Omental fat pad (tissue), 4 donors: Measurements from ENCODE around the gene ADGRL3. TPM values are rescaled to one million over a fixed set of nuclear protein-coding genes. Genes with fewer than 3 reads are reported as not detected.

Source experiments
- ATAC-seq: fragments of 150-250 bp; one replicate; pipeline ENCODE4 v1.9.1; 2016; ENCODE audit warnings: mild to moderate bottlenecking, moderate library complexity; ENCODE audit not compliant: low FRiP score
- DNase-seq: peaks from one replicate; pipeline ENCODE4 v3.0.0-alpha.2; 2019; ENCODE audit warnings: low spot score
- total RNA-seq, 4 donors: library from RNA; depleted of rRNA; stranded (reverse); fragments of >200 nt; gene quantifications; one replicate each; pipeline ENCODE4 v1.1.0, GENCODE V29; 2016
- TF ChIP-seq, protein P1 (sequence below), 3 donors: fragments of 450-650 bp; IDR thresholded peaks; one replicate each; pipeline ENCODE4 v1.5.1; 2016 to 2017; ENCODE audit warnings: antibody characterized with exemption in 3 of 3, mild to moderate bottlenecking in 3 of 3, moderate library complexity in 2 of 3

Gene ADGRL3
- total RNA-seq, 4 donors from 2014 or later = 2.5 to 16.4 (median 4.6) TPM

DNA sequence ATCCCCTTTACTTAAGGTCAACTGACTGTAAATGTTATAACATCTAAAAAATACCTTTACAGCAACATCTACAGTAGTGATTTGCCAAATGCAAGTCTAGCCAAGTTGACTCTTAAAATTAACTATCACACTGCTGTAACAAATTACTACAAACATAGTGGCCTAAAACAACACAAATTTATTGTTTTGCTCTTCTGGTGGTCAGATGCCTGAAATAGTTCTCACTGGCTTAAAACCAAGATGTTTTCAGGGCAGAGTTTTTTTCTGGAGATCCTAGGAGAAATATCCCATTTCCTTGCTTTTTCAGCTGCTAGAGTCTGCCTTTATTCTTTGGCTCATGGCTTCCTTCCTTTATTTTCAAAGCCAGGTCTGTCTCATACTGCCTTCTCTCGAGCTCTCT is 120.5 kb downstream of the ADGRL3 start:
- ATAC-seq (no peak), DNase-seq (no peak)
- TF ChIP-seq, protein P1, sequence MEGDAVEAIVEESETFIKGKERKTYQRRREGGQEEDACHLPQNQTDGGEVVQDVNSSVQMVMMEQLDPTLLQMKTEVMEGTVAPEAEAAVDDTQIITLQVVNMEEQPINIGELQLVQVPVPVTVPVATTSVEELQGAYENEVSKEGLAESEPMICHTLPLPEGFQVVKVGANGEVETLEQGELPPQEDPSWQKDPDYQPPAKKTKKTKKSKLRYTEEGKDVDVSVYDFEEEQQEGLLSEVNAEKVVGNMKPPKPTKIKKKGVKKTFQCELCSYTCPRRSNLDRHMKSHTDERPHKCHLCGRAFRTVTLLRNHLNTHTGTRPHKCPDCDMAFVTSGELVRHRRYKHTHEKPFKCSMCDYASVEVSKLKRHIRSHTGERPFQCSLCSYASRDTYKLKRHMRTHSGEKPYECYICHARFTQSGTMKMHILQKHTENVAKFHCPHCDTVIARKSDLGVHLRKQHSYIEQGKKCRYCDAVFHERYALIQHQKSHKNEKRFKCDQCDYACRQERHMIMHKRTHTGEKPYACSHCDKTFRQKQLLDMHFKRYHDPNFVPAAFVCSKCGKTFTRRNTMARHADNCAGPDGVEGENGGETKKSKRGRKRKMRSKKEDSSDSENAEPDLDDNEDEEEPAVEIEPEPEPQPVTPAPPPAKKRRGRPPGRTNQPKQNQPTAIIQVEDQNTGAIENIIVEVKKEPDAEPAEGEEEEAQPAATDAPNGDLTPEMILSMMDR (IDR thresholded peaks at IDR 0.05) = no peak

DNA sequence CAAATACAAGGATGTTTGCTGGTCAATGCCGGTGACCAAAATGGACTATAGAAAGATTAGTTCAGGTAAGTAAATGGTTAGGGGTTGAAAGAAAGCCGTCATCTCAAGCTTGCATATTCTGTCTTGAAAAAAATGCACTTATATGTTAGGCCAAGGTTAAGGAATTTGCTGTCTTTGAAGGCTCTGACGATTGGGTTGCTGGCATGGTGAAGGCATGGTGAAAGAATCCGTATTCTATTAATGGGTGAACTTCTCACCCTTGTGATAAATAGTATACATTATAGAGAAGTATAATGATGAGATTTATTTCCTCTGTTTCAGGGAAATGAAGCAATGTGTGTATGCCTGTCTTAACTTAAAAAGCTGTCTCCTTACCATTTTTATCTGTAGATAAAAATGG is 132.6 kb downstream of the ADGRL3 start:
- no peak for DNase-seq
- TF ChIP-seq, protein P1 (IDR thresholded peaks at IDR 0.05) = no peak

DNA sequence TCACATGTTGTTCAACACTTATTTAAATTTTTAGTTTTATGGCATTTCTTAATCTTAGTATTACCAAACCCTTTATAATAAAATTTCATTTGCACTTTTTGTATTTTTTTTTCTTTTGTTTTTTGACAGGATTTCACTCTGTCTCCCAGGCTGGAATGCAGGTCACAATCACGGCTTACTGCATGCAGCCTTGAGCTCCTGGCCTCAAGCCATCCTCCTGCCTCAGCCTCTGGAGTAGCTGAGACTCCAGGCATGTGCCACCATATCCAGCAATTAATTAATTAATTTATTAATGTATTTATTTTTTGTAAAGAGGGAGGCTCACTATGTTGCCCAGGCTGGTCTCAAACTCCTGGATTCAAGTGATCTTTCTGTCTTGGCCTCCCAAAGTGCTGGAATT is 133.4 kb downstream of the ADGRL3 start:
- no peak for ATAC-seq
- TF ChIP-seq, protein P1 (IDR thresholded peaks at IDR 0.05) = no peak
- no peak for DNase-seq

More for the DNA sequence above, 132.6 kb downstream of the ADGRL3 start:
- ATAC-seq = no peak

DNA sequence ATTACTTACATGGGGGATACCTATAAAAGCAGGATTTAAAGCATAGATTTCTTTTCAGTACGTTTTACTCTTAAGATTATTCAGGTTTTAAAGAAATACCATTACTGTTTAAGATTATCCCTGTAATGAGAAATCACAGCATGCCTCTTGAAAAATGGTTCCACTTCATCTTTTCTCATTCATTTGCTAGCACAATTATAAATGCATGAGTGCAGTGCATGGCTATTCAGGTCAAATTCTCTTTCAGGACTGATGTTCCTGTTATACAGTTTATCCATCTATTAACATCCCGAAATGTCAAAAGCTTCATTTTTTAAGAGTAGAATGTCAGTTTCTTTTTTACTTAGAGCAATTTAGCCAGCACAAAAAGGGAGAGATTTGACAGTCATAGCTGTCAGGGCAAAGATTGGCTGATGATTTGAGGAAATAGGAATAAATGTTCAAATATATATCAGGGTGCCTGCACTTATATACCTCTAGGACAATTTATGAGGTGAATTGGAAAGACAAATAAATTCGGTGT is 135.2 kb downstream of the ADGRL3 start:
- ATAC-seq = no peak
- TF ChIP-seq, protein P1 (IDR thresholded peaks at IDR 0.05) = no peak
- no peak for DNase-seq

DNA sequence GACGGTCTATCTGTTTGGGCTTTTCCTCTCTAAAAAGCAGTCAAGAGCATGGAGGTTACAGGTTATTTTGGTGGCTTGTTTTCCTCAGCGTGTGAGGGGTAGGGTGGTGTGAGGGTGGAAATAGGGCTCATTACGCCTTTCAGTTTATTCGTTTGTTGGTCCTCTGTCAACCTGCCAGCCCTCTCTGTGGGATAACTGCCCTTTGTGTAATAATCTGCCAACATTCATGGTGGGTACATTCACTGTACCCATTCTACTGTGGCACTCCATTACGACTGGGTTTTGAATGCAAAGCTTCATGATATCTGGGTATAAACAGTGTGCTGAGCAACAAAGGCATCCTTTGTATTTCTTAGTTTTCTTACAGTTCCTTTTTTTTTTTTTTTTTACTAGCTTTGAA is 136.4 kb downstream of the ADGRL3 start:
- ATAC-seq = no peak
- TF ChIP-seq, protein P1 (IDR thresholded peaks at IDR 0.05) = no peak

DNA sequence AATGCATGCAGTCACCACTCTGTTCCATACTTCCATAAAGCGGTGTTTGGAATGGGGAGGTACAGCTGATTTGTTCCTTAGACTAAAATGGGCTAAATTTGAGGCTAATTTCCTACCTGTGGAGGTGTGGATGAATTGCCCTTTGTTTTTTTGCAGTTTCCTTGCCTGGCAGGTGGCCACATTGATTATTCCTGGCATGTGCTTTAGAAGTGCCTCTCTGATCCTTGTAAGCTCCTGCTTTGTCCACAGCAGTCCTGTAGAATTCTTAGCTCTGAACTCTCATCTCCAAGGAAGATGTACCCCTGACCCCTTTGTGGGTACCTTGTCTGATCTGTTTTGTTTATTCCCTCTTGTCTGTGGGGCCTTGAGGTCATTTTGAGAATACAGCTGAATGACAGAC is 136.8 kb downstream of the ADGRL3 start:
- ATAC-seq (no peak), DNase-seq (no peak)
- TF ChIP-seq, protein P1 (IDR thresholded peaks at IDR 0.05) = no peak

More for the DNA sequence above, 136.4 kb downstream of the ADGRL3 start:
- DNase-seq = no peak

DNA sequence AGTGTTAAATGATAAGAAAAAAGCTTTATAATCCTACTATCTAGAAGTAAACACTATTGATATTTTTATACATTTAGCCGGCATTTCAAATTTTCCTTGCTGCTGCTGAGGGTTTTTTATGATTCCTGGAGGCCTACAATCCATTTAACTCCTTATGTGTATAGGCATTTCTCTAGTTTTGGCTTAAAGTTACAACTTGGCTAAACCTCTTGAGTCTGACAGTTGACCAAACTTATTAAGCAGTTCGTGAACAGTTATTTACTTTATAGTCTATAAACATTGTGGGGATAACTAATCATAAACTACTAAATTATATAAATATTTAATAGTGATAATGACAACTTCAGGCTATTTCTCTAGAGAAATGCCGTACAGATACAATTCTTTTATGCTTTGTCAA is 141.9 kb downstream of the ADGRL3 start:
- ATAC-seq = no peak
- TF ChIP-seq, protein P1 (IDR thresholded peaks at IDR 0.05) = no peak
- DNase-seq = no peak
